GM21360 (cell line): ENCODE measurements around the gene NADK2.

Source experiments
- ATAC-seq: cut with Tn5 transposase; IDR thresholded peaks from one replicate; pipeline ENCODE4 v1.9.1; 2021; ENCODE audit warnings: mild to moderate bottlenecking, moderate library complexity; ENCODE audit not compliant: unreplicated experiment

Gene NADK2

GRCh38 chr5:36250427-36250826 is 8.7 kb upstream of the NADK2 start:
- ATAC-seq, result no peak

- no peak for ATAC-seq
These were observed 4.5 kb upstream of the NADK2 start for GRCh38 chr5:36246036-36246800.

- ATAC-seq, result no peak
These were observed 2.4 kb upstream of the NADK2 start for GRCh38 chr5:36244076-36244475.

- ATAC-seq, result no peak
These were observed 1.9 kb upstream of the NADK2 start for GRCh38 chr5:36243653-36244052.

GRCh38 chr5:36242534-36243485 is 1.1 kb upstream of the NADK2 start:
- no peak for ATAC-seq

GRCh38 chr5:36240779-36241630 is 720 bp downstream of the NADK2 start:
- peak; percentile 21 for ATAC-seq

GRCh38 chr5:36239370-36240293 is 2.1 kb downstream of the NADK2 start:
- ATAC-seq, result no peak

GRCh38 chr5:36238502-36239295 is 3.0 kb downstream of the NADK2 start:
- no peak for ATAC-seq

GRCh38 chr5:36237751-36238150 is 4.0 kb downstream of the NADK2 start:
- no peak for ATAC-seq

GRCh38 chr5:36236801-36237200 is 4.9 kb downstream of the NADK2 start:
- no peak for ATAC-seq

- ATAC-seq, result no peak
These were observed 9.2 kb downstream of the NADK2 start for GRCh38 chr5:36232533-36232932.

GRCh38 chr5:36230151-36230790 is 11.5 kb downstream of the NADK2 start:
- no peak for ATAC-seq

GRCh38 chr5:36228505-36228904 is 13.2 kb downstream of the NADK2 start:
- ATAC-seq, result no peak

GRCh38 chr5:36227046-36227445 is 14.7 kb downstream of the NADK2 start:
- no peak for ATAC-seq

GRCh38 chr5:36222620-36223019 is 19.1 kb downstream of the NADK2 start:
- ATAC-seq, result no peak

GRCh38 chr5:36217988-36218387 is 23.7 kb downstream of the NADK2 start:
- no peak for ATAC-seq

GRCh38 chr5:36217567-36217966 is 24.2 kb downstream of the NADK2 start:
- ATAC-seq, result no peak

- ATAC-seq, result no peak
These were observed 25.8 kb downstream of the NADK2 start for GRCh38 chr5:36215910-36216309.

GRCh38 chr5:36214436-36214835 is 27.3 kb downstream of the NADK2 start:
- ATAC-seq, result no peak
